ENCODE measurements around the gene TANGO6. TPM values are rescaled to one million over a fixed set of nuclear protein-coding genes. Genes with fewer than 3 reads are reported as not detected.

Gene TANGO6
- total RNA-seq, 1 donor from 2014 or later, result 25.3 TPM

DNA sequence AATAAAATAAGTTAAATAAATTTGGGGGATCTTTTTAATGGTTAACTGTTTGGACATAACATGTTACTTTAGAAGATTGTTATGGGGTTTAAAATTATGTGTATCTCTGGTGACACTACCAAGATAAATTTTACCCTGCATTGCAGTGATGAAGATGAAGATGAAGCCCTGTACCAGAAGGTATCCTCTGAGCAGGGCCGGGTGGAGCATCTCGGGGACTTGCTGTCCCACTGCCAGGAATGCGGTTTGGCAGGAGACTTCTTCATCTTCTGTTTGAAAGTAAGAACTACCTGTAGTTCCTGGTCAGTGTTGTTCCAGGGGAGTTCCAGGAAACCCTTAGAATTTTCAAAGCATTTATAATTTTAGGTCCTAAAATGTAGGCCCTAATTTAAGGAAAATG, 64.0 kb downstream of the TANGO6 start:
- intact Hi-C loops (cut with micrococcal nuclease), result no loop called here

DNA sequence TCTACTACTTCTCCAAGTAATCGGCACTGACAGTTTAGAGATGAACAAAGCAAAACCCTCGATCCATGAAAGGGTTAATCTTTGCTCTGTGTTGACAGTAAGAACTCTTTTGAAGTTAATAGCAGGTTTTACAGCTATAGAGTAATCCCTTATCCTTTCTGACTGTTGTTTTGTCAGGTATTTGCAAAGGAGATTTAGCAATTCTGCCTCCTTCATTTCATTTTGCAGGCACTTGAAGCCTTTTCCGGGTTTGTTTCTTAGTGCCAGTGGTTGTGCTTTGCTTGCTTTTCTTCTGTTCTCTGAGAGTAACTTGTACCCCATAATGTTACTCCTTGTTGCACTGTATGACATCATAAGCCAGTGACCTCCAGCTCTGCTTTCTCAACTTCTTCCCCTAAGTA, 64.5 kb downstream of the TANGO6 start:
- intact Hi-C loops (cut with micrococcal nuclease), result no loop called here

DNA sequence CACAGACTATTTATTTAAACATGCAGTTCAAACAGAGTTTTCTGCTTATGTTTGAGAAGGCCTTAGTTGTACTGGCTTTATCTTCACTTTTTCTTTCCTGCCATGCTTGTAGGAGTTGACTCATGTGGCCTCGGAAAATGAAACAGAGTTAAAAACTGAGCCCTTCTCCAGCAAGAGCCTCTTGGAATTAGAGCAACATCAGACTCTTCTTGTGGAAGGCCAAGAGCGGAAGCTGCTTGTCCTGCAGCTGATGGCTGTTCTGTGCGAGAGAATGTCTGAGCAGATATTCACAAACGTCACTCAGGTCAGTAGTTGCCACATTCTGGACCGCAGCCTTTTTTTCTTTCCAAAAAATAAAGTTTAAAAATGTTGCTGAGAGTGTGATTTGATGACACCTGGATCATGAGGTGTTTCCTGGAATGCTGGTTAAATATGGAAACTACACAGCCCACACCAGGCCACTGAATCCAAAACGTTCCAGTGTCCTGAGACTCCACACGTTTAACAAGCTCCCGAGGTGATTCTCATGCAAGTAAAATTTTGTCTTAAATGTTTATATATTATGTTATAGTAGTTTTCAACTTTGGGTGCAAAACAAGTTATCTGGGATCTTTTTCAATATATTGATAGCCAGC, 65.9 kb downstream of the TANGO6 start:
- intact Hi-C loops (cut with micrococcal nuclease), result no loop called here

DNA sequence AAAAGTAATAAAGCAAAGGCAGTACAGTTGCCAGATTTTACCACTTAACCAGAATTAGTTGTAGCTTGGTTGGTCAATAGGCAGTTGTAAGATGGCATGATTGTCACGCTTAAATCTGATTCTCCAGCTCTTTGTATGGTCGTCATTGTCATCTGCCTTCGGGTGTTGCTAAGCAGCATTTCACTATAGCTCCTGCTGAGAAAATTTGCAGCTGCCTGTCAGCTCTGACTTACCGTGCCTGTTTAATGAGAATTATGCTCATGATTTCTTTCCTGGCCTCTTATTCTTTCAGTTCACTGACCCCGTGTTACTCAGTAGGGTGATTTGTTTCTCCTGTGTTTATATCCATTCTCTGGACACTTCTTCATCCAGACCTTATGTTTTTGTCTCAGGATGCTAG, 66.7 kb downstream of the TANGO6 start:
- intact Hi-C loops (cut with micrococcal nuclease), result no loop called here

DNA sequence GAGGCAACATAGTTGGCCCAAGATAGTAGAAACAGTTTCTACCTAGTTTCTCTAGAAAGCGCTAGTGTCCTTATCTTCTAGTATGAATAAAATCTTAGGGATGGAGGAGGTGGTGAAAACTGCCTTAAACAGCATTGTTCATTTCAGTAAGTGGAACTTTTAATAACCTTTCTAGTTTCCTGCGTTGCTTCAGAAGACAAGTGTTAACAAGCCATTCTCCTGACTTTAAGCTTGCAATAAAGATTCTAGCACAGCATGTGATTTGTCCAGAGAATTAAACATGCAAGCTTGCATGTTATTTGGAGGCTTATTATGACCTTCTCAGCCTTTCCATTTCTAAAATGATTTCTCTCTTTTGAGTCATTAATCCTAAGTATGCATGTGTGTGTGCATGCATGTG, 72.3 kb downstream of the TANGO6 start:
- intact Hi-C loops (cut with micrococcal nuclease), result no loop called here

DNA sequence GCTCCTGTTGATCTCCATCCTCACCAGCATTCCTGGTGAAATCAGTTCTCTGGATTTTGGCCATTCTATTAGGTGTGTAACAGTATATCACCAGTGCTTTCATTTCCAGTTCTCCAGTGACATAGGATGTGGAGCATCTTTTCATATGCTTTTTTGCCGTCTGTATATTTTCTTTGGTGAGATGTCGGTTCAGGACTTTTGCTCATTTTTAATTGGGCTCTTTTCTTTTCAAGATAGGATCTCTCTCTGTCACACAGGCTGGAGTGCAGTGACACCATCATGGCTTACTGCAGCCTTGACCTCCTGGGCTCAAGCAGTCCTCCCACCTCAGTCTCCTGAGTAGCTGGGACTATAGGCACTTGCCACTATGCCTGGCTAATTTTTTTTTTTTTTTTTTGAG, 74.2 kb downstream of the TANGO6 start:
- intact Hi-C loops (cut with micrococcal nuclease), result no loop called here

DNA sequence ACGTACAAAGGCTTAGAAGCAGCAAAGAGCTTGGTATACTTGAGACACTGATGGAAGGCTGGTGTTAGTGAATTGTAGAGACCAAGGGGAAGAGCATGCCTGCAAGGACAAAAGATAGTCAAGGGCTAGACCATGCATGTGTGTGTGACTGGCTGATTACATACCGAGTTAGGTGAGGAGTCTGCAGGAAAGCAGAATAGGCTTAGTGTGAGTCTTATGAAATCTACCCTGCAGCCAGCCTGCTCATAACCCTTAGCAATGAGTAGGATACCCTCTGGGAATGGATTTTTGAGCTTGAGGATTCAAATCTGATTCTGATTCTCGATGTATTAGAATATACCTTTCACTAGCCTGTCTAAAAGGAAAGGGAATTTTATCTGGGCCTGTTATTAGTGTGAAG, 77.0 kb downstream of the TANGO6 start:
- intact Hi-C loops (cut with micrococcal nuclease), result no loop called here

DNA sequence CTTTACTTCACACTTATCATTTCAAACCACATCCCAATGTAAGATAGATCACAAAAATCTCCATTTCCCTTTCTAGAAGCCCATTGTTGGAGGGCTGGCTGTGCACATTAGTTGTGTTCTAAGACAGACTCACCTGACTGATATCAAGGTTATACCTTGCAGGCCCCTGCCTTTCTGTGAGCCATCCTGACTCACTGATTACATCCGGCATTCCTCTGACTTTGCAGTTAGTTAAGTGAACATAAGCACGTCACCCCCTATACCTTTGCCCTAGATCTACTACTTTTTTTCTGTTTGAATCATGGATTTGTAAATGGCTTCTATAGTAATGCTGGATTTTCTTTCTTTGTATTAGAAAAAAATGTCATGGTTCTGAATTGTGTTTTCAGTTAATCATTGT, 78.3 kb downstream of the TANGO6 start:
- intact Hi-C loops (cut with micrococcal nuclease), result no loop called here

DNA sequence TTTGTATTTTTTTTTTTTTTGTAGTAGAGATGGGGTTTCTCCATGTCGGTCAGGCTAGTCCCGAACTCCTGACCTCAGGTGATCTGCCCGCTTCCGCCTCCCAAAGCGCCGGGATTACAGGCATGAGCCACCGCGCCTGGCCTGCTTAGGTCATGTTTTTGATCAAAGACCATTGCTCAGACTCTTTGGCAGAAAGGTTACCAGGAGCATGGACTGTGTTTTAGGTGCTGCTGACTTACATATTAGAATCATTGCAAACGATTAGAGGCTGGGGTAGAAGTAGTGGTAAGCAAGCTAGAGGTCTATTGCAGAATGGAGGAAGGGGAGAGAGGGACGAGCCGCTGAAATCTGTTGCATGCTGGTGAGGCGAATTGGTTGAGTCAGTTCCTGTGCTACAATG, 79.8 kb downstream of the TANGO6 start:
- intact Hi-C loops (cut with micrococcal nuclease), result no loop called here

DNA sequence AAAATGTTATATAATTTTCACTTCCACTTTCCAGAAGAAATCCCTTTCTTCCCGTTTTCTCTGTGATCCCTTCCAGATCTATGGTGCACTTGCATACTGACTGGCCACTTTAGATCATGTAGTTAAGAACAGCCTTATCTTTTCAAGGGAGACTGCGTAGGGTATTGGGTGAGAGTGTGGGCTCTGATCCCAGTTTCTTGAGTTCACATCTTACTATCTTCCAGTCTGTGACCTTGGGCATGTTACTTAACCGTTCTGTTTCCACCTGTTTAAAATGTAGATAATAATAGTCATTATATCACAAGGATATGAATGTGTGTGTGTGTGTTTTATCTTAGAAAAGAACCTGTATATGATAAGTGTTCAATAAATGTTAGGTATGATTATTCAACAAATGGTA, 83.7 kb downstream of the TANGO6 start:
- intact Hi-C loops (cut with micrococcal nuclease), result no loop called here

DNA sequence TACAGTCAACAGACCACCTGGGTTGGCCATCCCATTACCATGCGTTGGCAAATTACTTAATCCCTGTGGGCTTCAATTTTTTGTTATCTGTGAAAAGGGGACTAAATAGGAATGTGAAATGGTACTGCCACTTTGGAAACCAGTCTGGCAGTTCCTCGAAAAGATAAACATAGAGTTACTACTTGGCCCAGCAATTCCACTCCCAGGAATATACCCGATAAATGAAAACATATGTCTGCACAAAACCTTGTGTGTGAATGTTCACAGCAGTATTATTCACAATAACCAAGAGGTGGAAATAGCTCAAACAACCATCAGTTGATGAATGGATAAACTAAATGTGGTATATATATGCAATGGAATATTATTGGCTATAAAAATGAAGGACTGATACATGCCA, 87.9 kb downstream of the TANGO6 start:
- intact Hi-C loops (cut with micrococcal nuclease), result no loop called here

DNA sequence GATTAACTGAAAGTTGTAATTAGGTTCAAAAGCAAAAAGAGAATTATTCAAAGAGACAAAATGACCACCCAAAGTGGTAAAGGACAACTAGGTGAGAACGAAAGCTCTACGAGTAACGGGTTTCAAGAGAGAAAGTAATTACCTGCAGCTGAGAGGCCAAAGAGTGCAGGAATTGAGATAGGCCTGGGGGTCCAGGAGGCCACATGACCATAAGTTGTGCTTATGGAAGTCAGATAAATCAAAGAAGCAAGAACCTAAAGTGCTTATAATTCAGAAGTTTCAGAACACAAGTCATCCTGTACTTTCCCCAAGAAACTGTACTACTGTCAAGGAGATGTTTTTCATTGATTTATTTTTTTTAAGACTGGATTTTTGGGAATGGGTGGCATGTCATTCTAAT, 91.1 kb downstream of the TANGO6 start:
- intact Hi-C loops (cut with micrococcal nuclease), result no loop called here

DNA sequence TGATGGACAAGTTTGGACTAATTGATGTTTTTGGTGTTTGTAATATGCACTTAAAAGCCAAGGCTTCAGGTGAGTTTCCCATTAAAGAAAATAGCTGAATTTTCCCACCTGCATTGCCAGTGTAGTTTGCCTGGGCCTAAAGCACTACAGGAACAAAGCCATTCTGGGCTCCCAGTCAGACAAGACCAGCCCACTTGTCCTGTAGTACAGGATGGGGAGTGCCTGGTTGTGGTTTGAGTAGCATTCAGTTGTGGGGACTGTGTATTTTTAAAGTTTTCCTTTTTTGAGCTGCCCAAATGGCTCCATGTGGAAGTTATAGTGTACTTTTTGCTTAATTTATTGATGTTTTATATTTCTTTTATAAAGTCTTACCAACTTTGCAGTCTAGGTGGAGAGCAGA, 91.7 kb downstream of the TANGO6 start:
- intact Hi-C loops (cut with micrococcal nuclease), result no loop called here

DNA sequence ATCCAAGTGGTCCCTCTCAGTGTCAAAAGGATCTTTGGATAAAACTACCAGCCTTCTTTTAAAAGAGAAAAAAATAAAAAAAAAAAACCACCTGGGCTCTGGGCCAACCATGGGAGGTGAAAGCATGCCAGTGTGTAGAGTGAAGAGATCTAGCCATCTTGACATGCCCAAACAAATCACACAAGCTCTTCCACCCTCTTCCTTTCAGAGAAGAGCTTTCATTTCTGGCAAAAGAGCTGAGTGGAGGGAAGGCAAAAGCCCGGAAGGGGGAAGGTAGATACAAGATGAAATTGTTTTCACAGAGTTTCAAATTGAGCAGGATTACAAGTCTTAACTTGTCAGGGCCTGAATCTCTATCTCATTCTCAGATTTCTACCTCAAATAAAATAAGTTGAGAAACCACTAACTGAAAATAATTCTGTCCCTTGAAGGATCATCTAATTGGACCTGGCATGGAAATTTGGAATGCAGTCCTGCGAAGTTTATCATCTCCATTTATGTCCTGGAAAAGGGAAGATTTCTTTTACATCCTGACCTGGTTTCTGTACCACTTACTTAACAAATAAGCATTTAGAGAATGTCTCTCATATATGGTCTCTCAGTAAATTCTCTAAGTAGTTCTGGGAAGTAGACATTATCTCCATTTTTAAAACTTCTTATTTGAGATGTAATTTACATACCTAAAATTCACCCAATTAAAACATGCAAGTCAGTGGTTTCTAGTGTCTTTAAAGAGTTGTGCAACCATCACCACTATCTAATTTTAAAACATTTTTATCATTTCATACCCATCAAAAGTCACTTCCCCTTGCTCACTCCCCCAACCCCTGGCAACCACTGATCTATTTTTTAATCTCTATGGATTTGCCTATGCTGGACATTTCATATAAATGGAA, 93.7 kb downstream of the TANGO6 start:
- intact Hi-C loops (cut with micrococcal nuclease), result no loop called here

DNA sequence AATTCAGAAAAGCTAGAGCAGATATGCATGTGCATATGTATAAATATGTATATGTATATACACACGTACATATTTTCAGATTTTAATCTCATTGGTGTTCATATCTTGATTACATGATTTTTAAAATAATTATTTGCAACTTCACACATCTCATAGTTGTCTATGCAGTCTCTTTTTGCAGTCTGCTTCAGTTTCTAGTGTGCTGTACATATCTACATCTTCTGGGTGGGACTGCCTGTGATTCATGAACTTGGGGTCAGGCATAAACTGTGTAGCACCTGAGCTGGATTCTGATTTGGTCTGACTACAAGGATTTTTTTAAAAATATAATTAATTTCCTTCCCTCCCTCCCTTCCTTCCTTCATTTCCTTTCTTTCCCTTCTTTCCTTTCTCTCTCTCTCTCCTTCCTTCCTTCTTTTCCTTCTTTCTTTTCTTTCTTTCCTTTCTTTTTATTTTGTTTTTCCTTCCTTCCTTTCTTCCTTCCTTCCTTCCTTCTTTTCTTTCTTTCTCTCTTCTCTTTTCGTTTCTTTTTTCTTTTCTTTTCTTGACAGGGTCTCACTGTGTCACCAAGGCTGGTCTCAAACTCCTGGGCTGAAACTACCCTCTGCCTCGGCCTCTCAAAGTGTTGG, 96.5 kb downstream of the TANGO6 start:
- intact Hi-C loops (cut with micrococcal nuclease), result no loop called here

DNA sequence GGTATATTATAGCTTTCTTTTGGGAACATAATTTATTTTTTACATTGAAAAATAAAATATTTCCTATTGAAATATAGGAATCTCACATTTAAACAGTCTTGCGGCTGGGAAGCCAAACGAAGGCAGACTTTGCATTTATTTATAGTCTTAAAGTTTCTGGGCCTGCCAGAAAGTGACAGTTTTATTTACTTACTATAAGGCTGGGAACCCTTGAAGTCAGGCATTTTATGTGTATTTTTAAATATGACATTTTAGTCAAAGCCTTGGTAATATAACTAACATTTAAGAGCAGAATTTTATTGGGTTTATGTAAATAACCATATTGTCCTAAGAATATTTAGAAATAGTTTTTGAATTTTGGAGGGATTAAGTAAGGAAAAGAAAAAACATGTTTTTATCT, 97.5 kb downstream of the TANGO6 start:
- intact Hi-C loops (cut with micrococcal nuclease), result no loop called here

DNA sequence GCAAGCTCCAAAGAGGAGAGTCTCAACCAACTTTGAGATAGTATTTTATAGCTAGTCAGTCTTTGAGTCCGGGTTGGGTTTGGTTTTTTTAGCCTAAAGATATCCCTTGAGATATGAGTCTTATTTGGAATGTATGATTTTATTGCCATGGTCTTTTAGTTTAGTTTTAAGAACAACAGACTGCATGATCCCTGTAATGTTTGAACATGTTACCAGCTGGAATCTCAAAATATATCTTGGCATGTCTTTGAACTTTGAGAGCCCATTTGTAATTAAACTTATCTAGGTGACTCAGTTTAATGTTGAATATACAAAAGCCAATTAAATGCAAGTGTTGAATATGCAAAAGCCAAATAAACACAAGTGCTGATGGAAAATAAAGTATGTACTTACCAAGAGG, 100.6 kb downstream of the TANGO6 start:
- intact Hi-C loops (cut with micrococcal nuclease), result no loop called here

DNA sequence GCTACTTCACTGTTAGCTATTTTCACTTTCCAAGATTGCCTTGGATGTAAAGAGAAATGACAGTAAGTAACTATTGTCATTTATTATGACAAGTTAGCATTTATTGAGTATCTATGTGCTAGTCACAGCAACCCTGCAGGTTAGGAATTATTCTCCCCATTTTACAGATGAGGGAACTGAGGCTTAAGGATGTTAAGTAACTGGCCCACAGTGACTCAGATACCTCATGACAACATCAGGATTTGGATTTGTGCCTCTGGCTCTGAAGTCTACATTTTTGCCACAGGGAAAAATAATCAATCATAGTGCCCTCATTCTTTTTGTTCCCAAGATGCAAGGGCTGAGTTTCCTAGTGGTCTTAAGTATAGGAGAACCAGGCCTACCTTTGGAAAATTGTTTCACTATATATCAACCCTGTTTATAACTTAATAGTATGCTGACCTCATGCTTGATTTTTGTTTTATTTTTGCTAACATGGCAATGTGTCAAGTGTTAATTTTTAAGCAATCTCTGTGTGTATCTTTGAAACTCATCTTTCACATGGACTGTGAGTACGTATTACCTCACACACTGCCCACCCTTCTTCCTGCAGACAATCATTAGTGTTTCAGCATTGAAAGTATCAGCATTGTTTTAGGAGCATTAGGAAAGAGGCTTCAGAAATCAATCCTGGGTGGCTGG, 105.0 kb downstream of the TANGO6 start:
- intact Hi-C loops (cut with micrococcal nuclease), result no loop called here

DNA sequence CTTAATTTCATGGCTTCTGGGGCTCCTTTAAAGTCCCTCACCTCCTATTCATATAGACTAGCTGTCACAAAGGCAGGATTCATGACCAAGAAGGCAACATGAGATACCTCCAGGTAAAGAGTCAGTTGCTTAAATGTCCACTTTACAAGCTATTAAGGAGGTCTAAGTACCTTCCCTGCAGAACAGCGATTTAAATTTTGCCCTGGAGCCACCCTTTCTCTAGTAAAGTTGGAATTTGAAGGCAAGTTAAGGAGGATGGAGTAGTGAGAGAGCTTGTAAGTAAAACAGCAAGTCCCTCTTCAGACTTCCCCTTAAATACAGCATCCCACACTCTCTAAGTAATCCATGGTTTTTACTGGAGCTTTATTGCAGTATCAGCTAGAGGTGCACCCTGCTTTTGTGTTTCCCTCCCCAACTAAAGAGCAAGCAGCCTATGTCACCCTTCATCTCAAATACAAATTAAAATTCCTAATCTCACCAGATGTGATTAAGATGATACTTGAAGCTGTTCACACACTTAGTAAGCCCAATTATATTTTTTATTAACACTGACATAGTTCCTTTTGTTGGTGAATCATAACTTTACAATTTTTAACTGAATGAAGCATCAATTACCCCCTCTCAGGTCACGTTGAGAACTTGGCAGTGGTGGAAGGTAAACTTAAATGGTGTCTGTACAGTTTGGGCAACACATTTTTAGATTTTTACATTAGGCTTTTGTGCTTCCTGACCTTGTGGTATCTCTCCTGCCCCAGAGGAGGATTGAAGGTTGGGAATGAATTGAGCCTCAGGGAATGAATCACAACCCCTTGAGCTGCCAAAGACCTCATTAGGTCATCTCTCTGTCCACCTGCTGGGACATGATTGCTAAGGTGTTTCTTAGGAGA, 108.9 kb downstream of the TANGO6 start:
- intact Hi-C loops (cut with micrococcal nuclease), result no loop called here

DNA sequence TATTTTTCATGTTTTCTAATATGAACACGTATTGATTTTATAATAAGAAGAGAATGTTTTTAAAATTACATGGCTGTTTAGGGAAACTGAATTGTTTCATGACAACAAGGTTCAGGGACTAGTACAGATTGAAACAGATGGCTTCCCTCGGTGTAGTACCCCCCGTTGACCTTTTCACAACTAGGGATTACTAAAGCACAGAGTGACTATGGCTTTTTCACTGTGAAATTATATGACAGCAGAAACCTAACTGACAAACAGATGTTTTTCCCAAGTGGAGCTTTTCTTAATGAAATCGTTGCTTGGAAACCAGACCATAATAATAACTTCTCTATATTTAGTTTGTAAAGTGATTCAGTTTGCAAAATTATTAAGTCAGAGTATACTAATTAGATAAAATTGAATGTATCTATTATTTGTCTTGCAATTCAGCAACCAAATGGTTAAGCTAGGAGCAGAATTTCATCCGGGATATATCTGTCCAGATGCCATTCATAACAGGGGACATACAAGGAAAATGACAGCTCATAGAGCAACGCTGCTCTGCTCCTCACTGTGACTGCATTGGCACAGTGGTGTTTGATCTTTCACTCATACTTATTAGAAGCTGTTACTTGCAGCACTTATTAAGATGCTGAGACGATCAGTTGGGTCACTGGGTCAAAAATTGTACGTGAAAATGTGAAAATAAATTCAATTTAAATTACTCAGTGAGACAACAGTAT, 111.7 kb downstream of the TANGO6 start:
- intact Hi-C loops (cut with micrococcal nuclease), result no loop called here
